ENCODE results near the gene B9D1.
"Not testable (repeated sequence)": the region's sequence is repeated elsewhere in the genome, so short reads cannot be mapped to it uniquely, and the experiment has no call there.

The B9D1 gene

GRCh38 chr17:19357351-19357750, 5.2 kb downstream of the B9D1 start:
- no peak for DNase-seq

- no peak for DNase-seq
These were observed 7.8 kb downstream of the B9D1 start for GRCh38 chr17:19354748-19355147.

DNA sequence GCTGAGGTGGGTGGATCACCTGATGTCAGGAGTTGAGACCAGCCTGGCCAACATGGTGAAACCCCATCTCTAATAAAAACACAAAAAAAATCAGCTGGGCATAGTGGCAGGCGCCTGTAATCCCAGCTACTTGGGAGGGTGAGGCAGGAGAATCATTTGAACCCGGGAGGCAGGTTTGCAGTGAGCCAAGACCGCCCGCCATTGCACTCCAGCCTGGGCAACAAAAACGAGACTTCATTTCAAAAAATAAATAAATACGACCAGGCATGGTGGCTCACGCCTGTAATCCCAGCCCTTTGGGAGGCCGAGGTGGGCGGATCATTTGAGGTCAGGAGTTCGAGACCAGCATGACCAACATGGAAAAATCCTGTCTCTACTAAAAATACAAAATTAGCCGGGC, 9.1 kb downstream of the B9D1 start:
- not testable (repeated sequence) for DNase-seq

- no peak for DNase-seq
These were observed 13.7 kb downstream of the B9D1 start for GRCh38 chr17:19348806-19349205.

DNA sequence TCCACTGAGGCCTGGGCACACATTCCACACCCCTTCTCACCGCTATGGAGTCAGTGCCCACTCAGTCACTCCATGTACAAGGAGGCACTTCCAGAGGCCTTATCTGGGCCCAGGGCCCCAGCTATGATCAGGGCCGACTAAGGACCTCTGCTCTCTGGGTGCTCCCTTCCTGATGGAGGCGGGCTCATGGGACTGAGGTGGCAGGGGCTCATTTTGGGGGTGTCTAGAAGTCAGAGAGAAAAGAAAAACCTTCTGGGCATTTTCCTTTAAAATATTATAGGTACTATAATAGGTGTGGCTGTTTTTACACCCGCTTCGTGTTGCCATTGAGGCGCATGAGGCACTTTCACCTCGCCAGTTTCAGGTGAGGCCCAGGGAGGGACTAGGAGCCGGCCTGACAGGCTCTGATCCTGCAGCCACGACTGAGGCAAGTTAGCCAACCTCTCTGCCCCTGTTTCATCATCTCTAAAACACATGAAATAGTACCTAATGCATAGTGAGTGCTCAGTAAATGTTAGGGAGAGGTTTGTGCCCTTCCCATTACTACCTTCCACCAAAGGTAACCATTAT, 14.4 kb downstream of the B9D1 start:
- DNase-seq = no peak

DNA sequence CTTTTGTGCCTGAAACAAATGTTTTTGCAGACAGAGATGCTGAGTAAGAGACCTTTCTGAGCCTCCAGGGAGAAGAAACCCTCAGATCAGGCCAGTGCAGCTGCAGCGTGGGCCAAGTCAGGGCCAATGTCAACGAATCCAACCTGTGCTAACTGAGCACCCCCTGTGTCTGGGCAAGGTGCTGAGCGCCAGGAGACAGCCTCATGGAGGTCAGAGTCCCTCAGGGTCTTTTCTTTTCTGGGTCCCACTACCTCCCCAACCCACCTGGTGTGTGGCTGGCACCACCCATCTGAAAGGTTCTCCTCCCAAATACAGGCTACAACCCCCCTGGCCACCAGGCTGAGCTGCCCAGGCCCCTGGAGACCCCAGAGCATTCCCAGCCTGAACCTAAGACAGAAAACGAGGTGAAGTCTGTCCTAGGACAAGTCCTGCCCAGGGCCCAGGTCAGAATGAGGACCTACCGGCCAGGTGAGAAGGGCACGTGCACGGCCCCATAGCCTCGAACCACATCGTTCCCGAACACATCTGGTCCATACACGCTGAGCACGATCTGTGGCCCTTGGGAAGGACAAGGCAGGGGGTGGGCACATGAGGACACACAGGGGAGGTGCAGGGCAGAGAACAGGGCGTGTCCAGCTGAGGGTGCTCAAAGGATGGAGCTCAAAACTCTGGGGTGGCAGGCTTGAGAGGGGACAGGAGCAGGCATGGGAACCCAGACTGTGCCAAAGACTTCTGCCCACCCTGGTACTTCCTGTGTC, 15.0 kb downstream of the B9D1 start:
- DNase-seq = no peak

DNA sequence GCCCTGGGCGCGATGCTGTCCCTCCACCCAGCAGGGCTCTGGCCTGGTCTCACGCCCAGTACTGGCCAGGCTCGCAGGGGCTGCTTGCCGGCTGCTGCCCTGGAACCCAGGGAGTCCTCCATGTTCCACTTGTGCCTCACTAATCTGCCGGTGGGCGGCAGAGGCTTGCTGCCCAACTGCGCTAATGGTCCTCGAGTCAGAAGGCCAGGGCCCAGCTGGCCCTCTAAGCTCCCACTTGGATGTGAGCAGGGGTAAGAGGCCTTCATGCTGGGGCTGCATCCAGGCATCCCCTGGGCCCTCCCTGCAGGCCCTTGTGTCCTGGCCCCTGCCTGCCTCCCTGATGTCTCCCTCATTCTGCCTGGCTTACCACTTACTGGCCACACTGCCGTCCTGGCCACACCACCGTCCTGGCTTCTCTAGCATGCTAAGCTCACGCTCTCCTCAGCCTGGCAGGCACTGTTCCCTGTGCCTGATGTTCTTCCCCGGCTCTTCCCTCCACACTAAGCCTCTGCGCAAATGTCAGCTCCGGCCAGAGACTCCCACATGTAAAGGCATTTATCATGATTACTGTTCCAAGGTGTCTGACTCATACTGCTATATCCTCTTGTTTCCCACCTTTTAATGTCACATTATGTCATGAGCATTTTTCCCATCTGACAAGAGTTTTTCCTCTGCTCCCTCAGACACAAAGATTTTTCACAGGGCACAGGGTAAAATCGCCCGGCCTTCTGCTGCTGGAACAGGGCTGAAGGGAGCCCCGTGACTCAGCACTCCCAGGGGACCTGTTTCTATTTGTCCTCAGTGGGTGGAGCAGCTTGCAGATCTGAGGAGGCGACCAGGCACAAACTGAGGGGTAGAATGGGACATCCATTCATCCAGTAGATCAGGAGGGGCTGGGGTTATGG, 15.9 kb downstream of the B9D1 start:
- no peak for DNase-seq

- DNase-seq = no peak
These were observed 16.8 kb downstream of the B9D1 start for GRCh38 chr17:19345486-19346350.

DNA sequence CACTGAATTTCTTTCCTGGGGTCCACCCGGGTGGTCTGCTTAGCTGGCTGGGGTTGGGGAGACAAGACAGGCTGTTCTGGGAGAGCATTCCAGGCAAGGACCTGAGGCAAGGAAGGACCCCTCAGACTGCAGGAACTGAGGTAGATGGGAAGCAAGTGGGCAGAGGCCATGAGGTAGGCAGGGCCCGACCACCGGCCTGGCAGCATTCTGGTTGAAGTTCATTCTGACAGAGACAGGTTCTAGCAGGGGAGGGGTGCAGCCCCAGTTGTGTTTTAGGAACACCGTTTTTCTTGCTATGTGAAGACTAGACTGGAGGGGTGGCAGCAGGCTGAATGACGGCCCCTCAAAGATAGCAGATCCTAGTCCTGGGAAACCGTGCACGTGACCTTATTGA, 17.5 kb downstream of the B9D1 start:
- DNase-seq = no peak

DNA sequence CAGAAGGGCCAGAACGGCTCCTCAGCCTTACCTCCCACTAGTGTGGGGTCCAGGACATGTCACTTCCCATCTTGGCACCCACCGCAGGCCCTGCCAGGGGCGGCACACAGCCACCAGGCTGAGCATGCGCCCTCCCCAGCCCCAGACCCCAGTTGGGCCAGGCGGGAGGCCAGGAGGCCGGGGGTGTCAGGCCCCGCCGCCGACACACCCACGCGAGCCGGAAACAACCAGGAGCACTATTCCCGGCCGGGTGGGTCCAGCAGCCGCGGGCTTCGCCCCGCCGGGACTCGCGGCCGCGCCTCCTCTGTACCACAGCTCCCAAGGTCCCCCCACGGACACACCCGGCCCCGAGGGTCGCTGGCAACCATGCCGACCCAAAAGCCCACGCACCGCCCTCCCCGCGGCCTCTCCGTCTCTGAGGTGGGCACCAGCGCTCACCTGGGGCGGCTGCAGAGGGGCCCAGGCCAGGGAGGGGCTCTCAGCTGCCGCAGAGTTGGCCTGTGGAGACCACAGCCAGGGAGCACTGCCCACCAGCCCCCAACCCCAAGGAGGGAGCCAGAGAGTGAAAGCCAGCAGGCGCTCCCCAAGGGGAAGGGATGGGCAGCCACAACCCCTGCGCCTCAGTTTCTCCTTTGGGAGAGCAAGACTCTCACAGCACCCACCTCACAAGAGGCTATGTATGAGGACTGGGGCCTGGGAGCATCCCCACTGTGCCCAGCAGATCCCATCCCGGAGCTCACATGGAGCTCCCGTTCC, 18.0 kb downstream of the B9D1 start:
- no peak for DNase-seq

DNA sequence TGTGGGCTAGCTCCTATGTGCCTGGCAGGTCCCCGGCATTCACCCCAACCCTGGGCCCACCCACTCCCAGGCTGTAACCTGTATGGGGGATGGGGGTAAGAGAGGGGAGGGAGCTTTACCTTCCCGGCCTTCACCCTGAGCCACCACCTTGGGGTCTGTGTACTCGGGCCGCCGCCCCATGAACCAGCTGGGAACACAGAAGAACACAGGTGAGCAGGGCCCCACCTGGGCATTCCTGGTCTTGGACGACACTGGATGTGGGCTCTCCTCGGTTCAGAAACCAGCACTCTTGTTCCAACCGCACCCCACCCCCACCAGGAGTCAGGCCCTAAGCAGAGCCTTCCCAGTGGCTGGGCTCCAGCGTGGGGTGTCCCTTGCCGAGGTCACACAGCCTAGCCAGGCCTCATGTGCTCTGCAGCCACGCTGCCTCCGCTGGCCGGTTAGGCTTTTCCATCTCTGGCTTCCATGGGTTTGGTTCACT, 18.8 kb downstream of the B9D1 start:
- no peak for DNase-seq

DNA sequence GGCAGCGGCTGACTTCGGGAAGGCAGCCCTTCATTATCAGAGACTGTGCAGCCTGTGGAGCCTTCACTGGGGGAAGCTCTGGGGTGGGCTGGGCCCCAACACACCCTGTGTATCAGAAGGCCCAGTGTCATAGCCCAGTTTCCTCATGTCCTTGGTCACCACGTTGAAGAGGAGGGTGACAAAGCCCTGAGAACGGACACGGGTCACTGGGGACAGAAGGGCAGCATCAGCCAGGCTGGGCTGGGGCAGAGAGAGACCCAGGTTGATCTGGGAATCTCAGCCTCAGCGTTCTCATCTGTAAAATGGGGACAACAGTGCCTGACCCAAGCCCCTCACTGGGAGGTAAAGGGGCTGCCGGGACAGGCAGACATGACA, 19.3 kb downstream of the B9D1 start:
- no peak for DNase-seq

- no peak for DNase-seq
These were observed 19.8 kb downstream of the B9D1 start for GRCh38 chr17:19342611-19343255.

DNA sequence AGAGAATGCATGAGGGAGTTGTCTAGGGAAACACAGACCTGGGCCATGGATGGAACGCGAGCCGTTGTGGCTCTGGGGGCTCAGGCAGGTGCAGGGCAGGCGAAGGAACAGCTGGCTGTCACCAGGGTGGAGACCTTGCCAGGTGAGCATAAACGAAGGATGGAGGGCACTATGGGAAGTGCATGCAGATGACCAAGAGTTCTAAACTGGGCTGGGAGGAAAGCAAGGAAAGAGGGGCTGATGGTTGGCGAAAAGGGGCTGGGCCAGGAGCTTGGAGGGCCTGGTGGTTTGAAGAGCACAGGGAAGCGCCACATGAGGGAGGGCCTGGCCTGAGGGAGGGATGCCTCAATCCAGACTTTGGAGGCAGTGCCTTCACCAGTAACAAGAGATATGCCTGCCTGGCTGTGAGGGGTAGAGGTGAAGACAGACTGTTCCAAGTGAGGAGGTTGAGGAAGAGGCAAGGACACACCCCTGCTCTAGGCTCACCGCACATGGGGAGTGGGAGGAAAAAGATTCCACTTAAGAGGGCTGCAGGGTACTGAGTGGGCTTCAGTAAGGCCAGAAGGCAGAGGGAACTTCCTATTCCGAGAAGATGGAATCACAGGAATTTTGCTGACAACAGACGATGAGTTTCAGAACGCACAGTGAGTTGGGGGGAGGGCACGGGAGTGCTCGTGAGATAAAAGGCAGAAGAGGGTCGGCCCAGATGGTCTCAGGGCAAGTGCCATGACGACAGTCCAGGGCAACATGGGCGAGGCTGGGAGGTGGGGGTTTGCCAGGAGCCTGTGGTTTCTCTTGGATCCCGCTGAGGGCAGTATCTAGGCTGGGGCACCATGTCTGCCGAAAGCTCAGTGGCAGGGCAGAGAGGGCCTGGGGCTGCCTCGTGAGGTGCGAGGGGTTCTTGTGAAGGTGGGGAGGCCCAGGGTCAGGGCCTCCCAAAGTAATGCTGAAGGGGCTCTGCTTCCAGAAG, 20.6 kb downstream of the B9D1 start:
- DNase-seq = no peak

DNA sequence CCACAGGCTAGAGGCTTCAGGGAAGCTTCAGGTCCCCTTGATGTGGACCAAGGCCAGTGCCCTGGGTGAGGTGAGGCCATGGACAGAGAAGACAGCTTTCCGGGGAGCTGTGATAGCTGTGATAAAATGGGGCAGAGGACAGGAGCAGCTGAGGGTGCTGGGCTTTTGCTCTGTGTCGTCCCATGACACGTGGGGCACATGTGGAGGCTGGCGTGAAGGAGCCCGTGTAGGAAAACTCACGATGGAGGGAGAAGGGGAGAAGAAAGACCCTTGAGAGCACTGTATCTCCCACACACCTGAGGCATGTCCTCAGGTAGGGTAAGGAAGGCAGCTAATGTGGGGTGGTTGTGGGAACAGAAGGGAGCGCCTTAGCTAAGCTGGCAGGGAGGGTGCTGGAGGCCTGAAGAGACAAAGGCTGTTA, 21.3 kb downstream of the B9D1 start:
- DNase-seq = no peak

DNA sequence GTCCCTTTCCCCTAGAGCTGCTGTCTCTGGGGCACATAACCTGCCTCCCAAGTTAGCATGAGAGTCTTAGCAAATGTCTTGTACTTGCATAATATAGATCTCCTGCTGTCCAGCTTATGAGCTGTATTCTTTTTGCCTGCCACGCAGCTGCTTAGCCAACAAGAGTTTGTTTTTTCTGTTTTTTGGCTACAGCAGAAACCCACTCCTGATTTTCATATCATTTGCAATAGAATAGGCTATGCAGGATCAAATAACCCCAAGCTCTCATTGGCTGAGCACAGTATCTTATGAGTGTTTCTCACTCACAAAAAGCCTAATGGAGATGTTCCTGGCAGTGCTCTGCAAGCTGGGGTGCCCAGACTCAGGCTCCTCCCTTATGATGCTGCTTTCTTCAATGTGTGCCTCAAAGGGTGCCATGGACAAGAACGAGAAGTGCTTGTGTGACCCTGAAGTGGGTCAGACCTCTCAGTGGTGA, 23.1 kb downstream of the B9D1 start:
- no peak for DNase-seq

- peak; percentile 66 for DNase-seq
These were observed 24.2 kb downstream of the B9D1 start for GRCh38 chr17:19338031-19338990.

DNA sequence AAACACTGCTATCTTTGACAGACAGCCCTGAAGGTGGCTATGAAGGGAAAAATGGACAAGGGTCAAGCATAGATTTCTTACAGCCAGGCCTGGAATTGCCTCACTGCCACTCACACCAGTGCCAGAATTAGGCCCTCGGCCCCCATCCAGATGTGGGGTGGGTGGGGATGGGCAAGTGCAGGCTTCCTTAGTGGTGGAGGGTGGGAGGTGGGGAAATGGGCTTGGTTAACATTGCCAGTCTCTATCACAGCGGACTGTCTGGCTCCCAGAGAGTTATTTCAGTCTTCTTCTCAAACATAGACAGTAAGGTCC, 24.9 kb downstream of the B9D1 start:
- DNase-seq = no peak
